Stimulated activated CD8-positive, alpha-beta memory T cell treated with anti-CD3 and anti-CD28 coated beads, Interleukin-15, amount 100 ng/mL, for 1 hour (primary cell): Measurements from ENCODE around the gene ARFGEF3.

Experiments
- DNase-seq: peaks from one replicate; pipeline ENCODE4 v3.0.0-alpha.2; 2020; ENCODE audit warnings: low read depth

The ARFGEF3 gene

DNA sequence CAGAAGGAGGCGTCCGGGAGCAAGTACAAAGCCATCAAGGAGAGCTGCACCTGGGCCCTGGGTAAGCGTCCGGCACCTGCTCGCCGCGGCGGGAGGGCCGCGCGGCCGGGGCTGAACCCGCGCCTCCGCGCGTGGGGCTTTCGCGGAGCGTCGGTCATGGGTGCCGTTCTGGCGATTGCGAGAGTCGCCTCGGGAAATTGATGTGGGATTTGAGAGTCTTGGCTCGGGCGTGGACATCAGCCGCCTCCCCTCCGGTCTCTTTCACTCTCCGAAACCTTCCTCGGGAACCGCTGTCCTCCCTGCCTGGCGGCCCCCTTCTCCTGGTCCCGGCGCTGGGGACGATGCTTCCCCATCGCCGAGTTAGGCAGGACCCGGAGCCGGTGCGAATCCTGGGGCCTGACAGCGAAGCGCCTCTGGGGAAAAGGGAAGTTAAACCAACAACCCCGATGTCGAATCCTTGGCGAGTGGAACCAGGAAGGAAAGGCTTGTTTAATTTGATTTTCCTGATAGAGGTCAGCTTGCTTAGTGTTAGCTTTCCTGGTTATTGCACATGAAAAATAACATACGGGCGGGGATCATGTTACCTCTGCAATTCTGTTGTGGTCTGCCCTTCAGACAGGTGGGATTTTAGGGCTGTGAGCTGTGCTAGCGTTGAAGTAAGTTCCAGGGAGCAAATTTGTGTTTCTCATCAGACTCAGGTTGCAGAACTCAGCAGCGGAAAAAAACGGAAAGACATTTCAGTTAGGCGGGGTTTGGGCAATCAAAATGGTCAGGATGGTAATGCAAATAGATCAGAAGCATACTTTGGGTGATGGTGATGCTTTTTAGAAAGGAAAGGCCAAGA is 594 bp downstream of the ARFGEF3 start:
- no peak for DNase-seq

DNA sequence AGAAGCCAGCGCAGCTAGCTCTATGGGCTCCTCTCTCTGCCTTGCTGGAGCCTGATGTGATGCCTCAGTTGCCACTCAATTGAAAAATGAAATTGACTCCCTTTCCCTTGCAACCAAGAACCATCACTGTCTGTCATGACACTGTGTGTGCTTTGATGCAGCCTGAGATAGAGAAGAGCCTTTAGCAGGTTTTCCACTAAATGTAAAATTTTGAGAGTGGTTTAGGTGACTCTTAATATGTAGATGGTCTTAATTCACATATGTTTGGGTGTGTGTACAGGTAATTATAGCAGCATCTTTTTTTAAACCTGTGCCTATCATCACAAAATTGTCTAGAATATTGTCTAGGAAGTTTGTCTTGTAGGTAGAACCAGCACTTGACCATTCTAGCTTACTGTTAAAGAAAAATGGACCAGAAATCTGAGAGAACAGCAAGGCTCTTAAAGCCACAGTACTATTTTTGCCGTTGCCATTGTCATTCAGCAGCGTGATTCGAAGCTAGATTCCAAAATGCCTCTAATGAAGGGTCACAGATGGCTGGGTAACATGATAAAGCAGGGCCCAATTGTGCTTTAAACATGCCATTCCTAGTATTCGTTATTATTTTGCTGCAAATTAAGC is 1.3 kb downstream of the ARFGEF3 start:
- no peak for DNase-seq

DNA sequence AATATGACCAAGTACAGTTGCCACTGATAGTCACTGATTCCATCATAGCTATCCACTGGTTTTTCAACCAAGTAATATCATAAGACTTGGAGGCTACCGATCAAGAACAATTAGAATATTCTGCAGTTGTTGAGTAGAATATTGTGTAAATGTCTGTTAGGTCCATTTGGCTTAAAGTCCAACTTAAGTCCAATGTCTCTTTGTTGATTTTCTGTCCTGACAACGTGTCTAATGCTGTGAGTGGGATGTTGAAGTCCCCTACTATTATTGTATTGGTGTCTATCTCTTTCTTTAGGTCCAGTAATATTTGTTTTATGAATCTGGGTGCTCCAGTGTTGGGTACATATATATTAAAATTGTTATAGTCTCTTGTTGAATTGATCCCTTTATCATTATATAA is 13.9 kb downstream of the ARFGEF3 start:
- no peak for DNase-seq

DNA sequence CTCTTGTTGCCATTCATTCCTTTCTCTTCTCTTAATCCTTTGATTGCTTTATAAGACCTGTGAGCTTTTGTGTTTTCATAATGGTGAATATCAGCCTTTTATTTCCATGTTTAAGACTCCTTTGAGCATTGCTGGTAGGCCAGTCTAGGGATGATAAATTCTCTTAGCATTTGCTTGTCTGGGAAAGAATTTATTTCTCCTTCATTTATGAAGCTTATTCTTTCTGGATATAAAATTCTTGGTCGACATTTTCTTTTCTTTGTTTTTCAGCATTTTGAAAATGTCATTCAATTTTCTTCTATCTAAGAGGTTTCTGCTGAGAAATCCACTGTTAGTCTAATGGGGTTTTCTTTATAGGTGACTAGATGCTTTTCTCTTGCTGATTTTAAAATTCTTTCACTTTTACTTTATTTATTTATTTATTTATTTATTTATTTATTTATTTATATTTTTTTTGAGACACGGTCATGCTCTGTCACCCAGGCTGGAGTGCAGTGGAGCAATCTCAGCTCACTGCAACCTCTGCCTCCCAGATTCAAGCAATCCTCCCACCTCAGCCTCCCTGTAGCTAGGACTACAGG is 15.0 kb downstream of the ARFGEF3 start:
- no peak for DNase-seq

DNA sequence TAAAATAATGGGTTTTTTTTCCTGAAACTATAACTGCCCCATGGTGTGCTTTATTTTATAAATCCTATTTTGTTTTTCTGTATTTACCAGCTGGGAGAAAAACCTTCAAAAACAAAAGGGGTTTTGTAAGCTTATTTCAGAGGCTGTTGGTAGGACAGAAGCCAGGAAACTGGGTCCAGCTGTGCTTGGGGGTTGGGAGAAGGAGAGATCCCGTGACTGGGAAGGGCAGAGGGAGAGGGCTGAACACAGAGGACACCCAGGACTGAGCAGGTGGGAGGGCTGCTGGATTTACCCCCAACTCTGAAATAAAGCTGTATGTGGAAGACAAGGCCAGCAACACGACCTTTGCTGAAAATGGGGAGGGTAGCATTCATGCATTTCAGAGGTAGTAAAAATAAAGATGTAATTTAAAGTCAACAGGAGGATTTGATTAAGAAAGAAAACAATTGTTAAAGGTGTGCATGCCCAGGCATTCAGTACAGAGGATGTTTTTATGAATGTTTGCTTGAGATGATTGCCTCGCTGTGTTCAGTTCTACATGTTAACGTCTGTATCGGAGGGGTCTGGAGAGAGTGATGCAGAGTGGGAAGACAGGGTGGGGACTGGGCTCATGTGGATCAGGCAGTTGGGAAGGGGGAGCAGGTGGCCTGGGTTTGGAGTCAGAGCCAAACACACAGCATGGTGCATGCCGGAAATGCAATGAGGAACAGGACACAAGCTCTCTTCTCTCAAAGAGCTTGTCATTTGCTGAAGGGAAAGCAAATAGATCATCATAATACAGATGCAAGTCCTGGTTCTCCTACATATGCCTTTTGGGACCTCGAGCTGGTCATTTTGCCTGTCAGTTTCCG is 21.4 kb downstream of the ARFGEF3 start:
- no peak for DNase-seq

DNA sequence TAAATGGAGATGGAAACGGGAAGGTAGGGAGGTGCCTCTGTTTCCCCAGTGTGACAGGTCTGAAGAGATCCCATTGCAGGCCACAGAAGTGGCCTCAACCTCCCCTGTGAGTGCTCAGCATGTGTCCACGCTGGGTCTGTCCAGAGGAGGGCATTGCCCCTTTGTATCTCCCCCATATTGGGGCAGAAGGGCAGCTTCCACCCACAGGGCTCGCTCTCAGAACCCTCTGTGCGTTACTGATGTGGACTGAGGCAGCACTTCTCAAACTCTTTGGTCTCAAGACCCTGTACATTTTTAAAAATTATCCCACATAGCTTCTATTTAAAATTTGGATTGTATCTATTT is 22.0 kb downstream of the ARFGEF3 start:
- DNase-seq = no peak

DNA sequence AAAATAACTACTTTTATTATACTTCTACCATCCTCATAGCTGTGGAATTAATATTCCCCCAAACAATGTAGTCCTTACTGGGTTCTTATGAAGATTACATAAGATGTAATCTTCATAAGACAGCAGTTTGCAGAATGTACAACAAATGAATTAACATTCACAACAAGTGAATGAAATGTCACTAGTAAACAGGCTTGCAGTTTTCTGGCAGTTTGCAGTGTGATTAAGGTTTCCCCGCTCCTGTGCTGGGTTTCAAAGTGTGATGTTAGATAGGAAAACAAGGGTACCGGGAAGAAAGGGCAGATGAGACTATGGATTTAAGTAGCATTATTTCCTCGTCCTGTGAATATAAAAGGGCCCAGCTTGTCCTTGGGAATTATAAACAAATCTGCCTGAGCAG is 22.5 kb downstream of the ARFGEF3 start:
- DNase-seq = no peak

DNA sequence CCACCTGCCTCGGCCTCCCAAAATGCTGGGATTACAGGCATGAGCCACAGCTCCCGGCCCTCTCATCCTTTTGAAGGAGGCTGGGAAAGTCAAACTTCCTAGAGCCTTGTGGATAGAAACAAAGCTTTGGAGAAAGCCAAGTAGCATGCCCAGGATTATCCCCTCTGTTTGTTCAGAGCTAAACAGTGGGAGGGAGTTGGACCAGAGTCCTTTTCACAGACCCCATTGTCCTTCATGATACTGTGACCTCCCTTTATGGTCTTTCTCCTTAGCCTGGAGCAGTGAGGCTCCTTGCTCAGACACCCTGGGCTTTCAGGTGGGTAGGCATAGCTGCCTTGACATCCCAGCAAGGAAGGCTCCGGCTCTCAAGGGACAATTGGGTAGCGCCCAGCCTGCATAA is 25.4 kb downstream of the ARFGEF3 start:
- no peak for DNase-seq

DNA sequence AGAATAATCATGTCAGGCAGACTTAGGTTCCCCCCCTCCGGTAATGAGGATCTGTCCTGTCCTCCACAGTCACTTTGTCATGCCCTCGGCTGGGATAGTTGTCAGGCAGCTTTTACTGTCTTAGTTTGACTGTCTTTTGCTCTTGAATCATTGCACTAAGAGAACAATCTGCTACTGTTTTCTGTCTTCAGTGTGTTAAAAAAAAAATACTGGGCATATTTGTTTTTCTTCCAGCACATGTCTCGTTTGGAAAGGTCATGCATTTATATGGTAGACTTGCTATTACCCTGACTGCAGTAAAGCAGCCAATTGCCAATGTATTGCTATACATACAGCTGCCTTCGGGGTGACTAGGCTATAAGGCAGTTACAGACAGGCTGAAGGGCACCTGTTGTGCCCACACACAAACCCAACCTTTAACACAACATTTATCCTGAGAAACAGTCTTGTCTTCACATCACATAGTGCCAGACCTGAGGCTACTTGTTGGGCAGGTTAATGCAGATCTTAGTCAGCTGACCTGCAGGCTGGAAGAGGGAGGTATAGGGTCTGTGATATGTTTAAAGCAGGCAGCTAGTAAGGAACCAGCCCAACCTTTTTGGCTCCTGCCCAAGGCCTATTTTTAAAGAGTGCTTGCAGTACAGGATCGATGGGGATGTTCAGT is 26.7 kb downstream of the ARFGEF3 start:
- no peak for DNase-seq

DNA sequence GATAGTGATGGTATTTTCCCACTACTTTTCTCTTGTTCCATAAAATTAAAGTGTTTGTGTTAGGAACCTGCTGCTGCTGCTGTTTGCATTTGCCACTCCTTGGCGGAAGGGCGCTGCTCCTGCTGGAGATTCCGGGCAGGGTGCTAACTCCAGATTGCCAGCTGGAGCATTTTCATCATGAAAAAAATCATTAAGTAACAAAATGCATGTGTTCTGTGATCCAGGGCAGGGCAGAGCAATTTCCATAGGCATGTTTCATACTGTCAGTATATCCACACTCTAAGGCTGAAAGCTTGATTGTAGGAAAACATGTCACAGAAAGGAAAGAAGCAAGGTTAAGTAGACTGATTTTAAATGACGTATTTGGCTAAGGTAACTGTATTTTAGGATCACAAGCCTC is 32.5 kb downstream of the ARFGEF3 start:
- DNase-seq = no peak

DNA sequence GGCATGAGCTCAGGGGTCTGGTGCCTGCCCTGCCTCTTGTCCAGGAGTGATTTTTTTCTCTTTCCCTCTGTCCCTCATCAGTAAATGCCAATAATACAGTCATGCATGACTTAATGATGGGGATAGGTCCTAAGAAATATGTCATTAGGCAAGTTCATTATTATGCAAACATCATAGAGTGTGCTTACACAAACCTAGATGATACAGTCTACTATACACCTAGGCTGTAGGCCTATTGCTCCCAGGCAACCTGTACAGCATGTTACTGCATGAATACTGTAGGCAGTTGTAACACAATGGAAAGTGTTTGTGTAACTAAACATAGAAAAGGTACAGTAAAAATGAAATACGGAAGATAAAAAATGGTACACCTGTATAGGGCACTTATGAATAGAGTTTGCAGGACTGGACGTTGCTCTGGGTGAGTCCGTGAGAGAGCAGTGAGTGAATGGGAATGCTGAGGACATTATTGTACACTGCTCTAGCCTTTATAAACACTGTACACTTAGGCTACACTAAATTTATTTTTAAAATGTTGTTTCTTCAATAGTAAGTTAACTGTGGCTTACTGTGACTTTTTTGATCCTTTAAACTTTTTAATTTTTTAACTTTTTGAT is 34.5 kb downstream of the ARFGEF3 start:
- DNase-seq = no peak

DNA sequence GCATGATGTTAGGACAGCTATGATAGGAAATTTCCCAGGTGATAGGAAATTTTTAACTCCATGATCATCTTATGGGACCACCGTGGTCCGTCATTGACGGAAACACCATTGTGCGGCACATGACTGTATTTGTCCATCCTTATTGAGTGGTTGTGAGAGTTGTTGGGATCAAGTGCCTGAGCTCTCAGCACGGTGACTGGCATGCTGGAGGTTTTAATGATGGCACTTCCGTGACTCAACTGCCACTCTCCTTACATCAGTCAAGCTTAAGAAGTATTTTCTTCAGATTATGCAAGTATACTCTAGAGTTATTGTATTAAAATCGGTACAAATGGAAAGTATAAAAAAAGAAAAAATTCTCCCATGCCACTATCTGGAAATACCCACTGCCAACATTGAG is 35.8 kb downstream of the ARFGEF3 start:
- no peak for DNase-seq

DNA sequence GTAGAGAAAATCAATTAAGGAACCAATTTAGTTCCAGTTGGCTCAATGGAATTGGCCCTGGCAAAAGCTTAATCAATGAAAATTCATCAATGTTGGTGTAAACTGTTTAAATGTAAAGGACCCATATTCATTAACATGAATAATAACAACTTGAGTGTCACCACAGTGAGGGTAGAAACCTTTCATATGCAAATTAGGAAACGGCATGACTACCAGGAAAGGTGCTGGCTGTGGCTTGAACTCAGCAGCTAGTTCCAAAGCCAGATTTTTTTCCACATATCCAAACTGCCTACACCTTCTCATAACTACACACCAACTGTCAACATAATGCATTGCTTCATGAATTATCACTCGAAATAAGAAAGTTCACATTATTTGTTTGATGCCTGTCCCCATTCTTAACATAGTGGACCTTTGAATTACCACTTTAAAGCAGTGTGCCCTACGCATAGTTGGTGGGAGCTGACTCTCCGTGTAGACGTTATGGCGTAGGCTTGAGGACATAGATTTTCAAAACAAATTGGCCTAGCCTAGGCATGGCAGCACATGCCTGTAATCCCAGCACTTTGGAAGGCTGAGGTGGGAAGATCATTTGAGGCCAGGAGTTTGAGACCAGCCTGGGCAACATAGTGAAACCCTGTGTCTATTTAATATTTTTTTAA is 36.8 kb downstream of the ARFGEF3 start:
- no peak for DNase-seq

DNA sequence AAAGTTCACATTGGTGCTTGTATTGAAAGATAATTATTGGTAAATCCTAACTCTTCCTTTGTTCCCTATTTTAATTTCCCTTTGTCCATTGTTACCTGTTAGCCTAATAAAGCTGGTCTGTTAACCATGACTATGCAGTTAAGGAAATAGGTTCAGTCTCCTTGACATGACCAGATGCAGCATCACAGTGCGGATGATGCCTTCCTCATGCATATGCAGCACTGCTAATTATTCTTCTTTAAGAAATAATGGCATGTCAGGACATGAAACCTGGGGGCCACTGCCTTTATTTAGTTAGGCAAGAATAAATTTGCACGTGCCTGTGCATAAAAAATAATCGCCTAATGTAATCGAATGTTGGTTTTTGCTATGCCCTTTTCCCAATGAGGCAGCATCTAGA is 40.1 kb downstream of the ARFGEF3 start:
- DNase-seq = no peak

DNA sequence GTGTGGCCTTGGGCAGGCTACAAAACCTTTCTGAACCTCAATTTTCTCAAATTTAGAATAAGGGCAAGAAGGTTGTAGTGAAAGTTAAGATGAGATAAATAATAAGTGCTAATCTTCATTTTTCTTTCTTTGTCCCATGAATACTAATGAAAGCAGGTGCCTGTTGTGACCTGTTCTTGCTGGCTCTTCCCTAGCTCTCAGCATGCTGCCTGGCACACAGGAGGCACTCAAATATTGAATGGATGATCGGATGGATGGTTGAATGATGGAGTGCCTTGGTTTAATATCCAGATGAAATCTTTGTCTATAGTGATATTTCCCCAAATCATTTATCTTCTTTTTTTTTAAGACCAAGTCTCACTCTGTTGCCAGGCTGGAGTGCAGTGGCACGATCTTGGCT is 41.6 kb downstream of the ARFGEF3 start:
- DNase-seq = no peak

DNA sequence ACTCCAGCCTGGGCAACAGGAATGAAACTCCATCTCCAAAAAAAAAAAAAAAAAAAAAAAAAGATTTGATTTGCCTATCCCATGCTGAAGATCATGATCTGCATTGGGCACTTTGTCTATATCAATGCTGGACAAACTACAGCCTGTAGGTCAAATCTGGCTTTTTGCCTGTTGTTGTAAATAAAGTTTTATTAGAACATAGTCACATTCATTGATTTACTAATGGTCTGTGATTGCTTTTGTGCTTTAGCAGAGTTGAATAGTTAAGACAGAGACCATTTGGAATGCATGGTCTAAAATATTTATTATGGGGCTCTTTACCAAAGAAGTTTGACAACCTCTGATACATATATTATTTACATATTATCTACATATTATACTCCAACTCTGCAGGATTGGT is 42.6 kb downstream of the ARFGEF3 start:
- no peak for DNase-seq

DNA sequence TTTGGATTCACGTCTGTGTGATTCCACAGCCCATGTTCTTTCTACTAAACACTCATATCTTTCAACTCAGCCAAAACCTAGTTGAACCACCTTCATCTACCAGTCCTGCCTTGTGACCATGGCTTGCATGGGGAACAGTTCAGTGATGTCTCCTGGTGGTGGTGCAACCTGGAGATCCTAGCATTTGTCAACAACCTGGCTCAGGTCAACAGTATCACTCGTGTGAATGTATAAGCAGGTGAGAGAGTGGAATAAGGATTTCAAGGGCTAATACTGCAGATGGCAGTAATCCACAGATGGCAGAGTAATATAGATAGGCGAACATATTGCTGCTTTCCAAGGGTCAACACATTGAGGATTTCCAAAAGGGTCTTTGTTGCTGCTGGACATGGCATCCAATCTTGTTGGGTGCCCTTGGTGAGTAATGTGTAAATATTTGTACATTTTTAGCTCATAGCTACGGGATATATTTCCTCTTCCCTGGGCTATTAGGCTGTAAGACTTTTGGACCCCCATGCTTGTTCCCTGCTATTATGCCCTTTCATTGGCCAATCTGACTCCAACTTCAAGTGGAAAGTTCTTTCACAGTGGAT is 43.1 kb downstream of the ARFGEF3 start:
- no peak for DNase-seq

DNA sequence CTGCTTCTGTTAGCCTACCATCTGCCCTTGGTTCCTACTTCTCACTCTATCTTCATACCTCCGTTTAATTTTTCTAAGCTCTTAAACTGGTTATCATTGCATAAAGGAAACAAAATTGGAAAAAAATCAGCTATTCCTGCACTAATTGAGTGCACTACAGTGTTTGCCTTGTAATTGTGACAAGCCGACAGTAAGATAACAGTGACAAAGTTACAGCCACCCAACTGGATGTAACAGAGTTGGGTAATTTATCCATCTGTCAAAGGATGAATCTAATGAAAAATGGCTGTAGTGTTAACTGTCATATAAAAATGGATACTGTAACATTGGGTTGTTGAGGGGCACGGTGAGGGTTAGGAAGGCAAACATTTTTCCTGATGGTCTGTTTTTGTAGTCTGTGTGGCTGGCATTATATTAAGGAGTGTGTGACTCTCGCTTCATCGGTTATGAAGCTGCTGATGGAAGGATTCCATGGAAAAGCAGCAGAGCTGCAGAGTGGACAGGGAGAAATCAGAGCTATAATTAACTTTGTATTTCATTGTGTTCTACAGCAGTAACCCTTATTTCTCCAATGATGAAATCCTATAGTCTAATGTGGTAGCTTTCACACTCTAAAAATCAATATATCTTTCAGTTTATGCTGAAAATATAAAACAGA is 43.8 kb downstream of the ARFGEF3 start:
- no peak for DNase-seq

DNA sequence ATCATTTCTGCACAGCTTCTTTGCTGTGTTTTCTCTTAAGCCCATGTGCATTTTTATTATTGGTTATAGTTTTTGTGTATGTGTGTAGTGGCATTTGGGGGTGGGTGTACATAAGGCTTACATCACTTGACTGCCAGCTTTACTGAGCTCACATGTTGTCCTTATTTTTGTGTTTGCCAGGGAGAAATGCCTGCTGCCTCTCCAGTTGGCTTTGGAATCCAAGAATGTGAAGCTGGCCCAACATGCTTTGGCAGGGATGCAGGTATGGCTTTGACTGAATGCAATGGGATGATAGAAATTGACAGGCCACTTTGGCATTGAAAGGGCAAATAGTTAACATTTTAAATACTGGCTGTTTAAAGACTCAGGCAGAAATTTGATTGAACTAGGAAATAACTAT is 45.1 kb downstream of the ARFGEF3 start:
- DNase-seq = no peak

DNA sequence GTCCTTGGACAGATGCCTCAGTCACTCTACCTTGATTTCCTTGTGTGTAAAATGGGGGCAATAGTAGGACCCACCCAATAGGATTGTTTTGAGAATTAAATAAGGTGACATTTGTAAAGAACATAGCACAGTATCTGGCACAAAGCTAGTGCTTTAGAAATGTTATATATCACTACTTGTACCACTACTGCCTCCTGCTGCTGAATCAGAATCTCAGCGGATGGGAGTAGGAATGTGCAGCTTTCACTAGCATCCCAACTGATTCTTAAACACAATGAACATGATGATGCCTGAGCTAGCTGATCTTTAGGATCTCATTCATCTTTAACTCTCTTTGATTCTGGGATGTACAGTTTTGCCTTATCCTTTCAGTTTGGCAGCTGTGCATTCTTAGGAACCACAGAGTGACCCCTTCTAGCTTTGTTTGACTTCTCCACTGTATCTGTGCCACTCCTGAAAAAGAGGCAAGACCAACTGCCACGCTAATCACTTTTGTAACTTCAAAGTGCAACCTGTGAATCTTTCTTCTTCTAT is 49.4 kb downstream of the ARFGEF3 start:
- DNase-seq = no peak
